OCI-LY7 (cell line): Measurements from ENCODE around the gene SLC25A15. TPM values are rescaled to one million over a fixed set of nuclear protein-coding genes. Genes with fewer than 3 reads are reported as not detected.

Experiments
- BruUV-seq: library from RNA; stranded (reverse); fragments of 400-500 nt; replicated peaks from 2 replicates; lab custom pipeline; 2021; lab: Mats Ljungman, UMichigan
- CTCF ChIA-PET: fragments of 300-600 bp; sonication (Branson Sonifier 250); formaldehyde crosslinking; loops from one replicate; lab custom pipeline; 2022; ENCODE audit warnings: antibody characterized with exemption; ENCODE audit not compliant: unreplicated experiment; lab: Charles Lee
- POLR2A ChIA-PET: fragments of 300-600 bp; sonication (Branson Sonifier 250); formaldehyde crosslinking; loops from one replicate; lab custom pipeline; 2022; ENCODE audit warnings: antibody characterized with exemption; lab: Charles Lee
- DNase-seq: peaks from one replicate; pipeline ENCODE4 v3.0.0-alpha.2; 2015; ENCODE audit warnings: low spot score
- H2AFZ ChIP-seq: fragments of 200-600 bp; sonication (generic), shearing (Covaris generic); 2 replicates; pipeline ENCODE4 v1.6.1; 2014; ENCODE audit warnings: mild to moderate bottlenecking, antibody characterized with exemption, low read length, moderate library complexity
- H3K27ac ChIP-seq: fragments of 200-600 bp; sonication (generic); 2 replicates; pipeline ENCODE4 v1.5.1; 2014; ENCODE audit warnings: mixed run types, low read depth, mild to moderate bottlenecking, moderate library complexity, low read length, inconsistent platforms; ENCODE audit not compliant: poor library complexity, severe bottlenecking
- H3K36me3 ChIP-seq: fragments of 200-600 bp; sonication (generic); 2 replicates; pipeline ENCODE4 v1.6.1; 2014; ENCODE audit warnings: mild to moderate bottlenecking, antibody characterized with exemption, low read length, moderate library complexity, mixed read lengths; ENCODE audit not compliant: insufficient read depth
- H3K4me1 ChIP-seq: fragments of 200-600 bp; sonication (generic); 2 replicates; pipeline ENCODE4 v1.5.1; 2014; ENCODE audit warnings: mild to moderate bottlenecking, low read length; ENCODE audit not compliant: insufficient read depth, poor library complexity, severe bottlenecking
- H3K4me2 ChIP-seq: fragments of 200-600 bp; sonication (generic); 2 replicates; pipeline ENCODE4 v1.6.1; 2014; ENCODE audit warnings: mild to moderate bottlenecking, low read length
- H3K4me3 ChIP-seq: fragments of 200-600 bp; sonication (generic); 2 replicates; pipeline ENCODE4 v1.5.1; 2014; ENCODE audit warnings: mild to moderate bottlenecking, low read depth, low read length; ENCODE audit not compliant: poor library complexity, severe bottlenecking
- H3K79me2 ChIP-seq: fragments of 200-600 bp; sonication (generic); 2 replicates; pipeline ENCODE4 v1.6.1; 2016; ENCODE audit warnings: low read depth, mild to moderate bottlenecking, low read length, moderate library complexity, mixed read lengths; ENCODE audit not compliant: insufficient read depth
- H3K9me2 ChIP-seq: fragments of 200-600 bp; sonication (generic); 2 replicates; pipeline ENCODE4 v1.6.1; 2016; ENCODE audit warnings: mild to moderate bottlenecking, low read length, mixed read lengths; ENCODE audit not compliant: insufficient read depth
- H3K9me3 ChIP-seq: fragments of 200-600 bp; sonication (generic); 2 replicates; pipeline ENCODE4 v1.6.1; 2014; ENCODE audit warnings: mild to moderate bottlenecking, mixed run types, low read length, mixed read lengths
- H4K20me1 ChIP-seq: fragments of 200-600 bp; sonication (generic); 2 replicates; pipeline ENCODE4 v1.6.1; 2014; ENCODE audit warnings: mild to moderate bottlenecking, antibody characterized with exemption, low read length, moderate library complexity, mixed read lengths; ENCODE audit not compliant: insufficient read depth
- CTCF ChIP-seq: fragments of 200-600 bp; sonication (generic); conservative IDR thresholded peaks from 2 replicates; pipeline ENCODE4 v1.5.1; 2014; ENCODE audit warnings: mild to moderate bottlenecking, antibody characterized with exemption, low read length, moderate library complexity, mixed read lengths
- EZH2phosphoT487 ChIP-seq: fragments of 200-600 bp; sonication (generic); IDR thresholded peaks from 2 replicates; pipeline ENCODE4 v1.6.1; 2018; ENCODE audit warnings: low read depth, borderline replicate concordance, mild to moderate bottlenecking, mixed run types, antibody characterized with exemption, low read length, moderate library complexity, mixed read lengths
- intact Hi-C: fragments of 100-400 bp; cut with micrococcal nuclease; formaldehyde crosslinking; loops from one replicate; pipeline ENCODE4 v1.10.0; 2022; ENCODE audit not compliant: unreplicated experiment
- total RNA-seq, 2 experiments: library from RNA; depleted of rRNA in 1 of 2; stranded (reverse); fragments of >200 nt in 1 of 2; shearing (Covaris generic) in 1 of 2; gene quantifications; 2 replicates each; pipeline ENCODE4 v1.2.3, GENCODE V29; 2014 to 2022

The SLC25A15 gene
- total RNA-seq, 2 experiments from 2014 or later: 56.3 to 71.0 TPM

- Histone ChIP-seq H3K9me2 (no peaks in the 10 kb centered on the region), H4K20me1 (no peaks in the 10 kb centered on the region), H3K4me1 (peaks cover 49% of the 10 kb centered on the region), H2AFZ (peak overlapping the region; percentile 79), H3K36me3 (no peaks in the 10 kb centered on the region), H3K4me3 (peak overlapping the region; percentile 48), H3K4me2 (peak overlapping the region; percentile 59), H3K79me2 (no peaks in the 10 kb centered on the region), H3K27ac (peak overlapping the region; percentile 59), H3K9me3 (no peaks in the 10 kb centered on the region)
- ChIA-PET POLR2A (interaction anchor here (0.6 to 2.3 kb wide), 7 partner anchors 23 to 340 kb away, joined by 3 to 7 read pairs (median 3); no protein-coding TSS in a partner anchor), CTCF (interaction anchor here (1.0 to 1.4 kb wide), 5 partner anchors 21 to 108 kb away, joined by 3 to 7 read pairs (median 3); no protein-coding TSS in a partner anchor)
- TF ChIP-seq EZH2phosphoT487 (no peak), CTCF (no peak)
- DNase-seq: peak; percentile 67
- intact Hi-C loops: loop anchor here (1.0 to 10.0 kb wide), 9 partner anchors 38 to 1094 kb away; partner anchors contain the start of gene FOXO1
- BruUV-seq: no TSS peak
Observed at GRCh38 chr13:40776681-40777165, 12.7 kb upstream of the SLC25A15 start.

DNA sequence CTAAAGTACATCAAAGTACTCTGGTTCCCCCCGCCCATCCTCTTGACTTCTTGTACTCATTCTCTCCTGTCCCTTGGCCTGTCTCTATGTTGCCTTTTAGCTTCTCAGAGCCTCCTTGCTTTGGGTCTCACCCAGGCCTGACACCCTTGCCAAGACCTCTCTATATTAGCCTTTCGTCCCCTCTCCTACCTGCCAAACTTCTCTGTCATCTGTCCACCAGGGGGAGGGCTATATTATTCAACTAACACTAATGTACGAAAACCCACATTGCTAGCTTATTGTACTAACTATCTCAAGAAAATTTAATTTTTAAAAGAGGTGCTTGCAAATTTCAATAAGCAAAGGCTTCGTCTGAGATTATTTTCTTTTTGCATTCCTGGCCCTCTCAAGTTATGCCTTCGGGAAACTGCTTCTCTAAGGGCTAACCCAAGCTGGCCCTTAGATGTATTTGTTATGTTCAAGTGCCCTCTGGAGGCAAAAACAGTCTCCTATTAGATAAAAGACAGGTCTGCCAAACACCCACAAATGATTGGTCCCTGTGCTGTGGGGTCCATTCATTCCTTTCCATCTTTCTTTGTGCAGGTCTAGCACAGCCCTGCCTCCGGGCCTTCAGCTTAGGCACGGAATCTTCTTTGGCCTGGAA, 12.1 kb upstream of the SLC25A15 start:
- no peaks in the 10 kb centered on the region for H4K20me1 ChIP-seq
- BruUV-seq: no TSS peak
- peaks cover 51% of the 10 kb centered on the region for H3K4me1 ChIP-seq
- POLR2A ChIA-PET: interaction anchor here (0.6 to 2.3 kb wide), 8 partner anchors 11 to 346 kb away, joined by 3 to 7 read pairs (median 4); no protein-coding TSS in a partner anchor
- no peak for TF ChIP-seq EZH2phosphoT487
- TF ChIP-seq CTCF: peak; percentile 99
- H3K36me3 ChIP-seq: no peaks in the 10 kb centered on the region
- peak overlapping the region; percentile 79 for H2AFZ ChIP-seq
- peak; percentile 86 for DNase-seq
- no peaks in the 10 kb centered on the region for H3K9me3 ChIP-seq
- CTCF ChIA-PET: interaction anchor here (0.6 to 1.5 kb wide), 9 partner anchors 21 to 264 kb away, joined by 3 to 7 read pairs (median 3); no protein-coding TSS in a partner anchor
- peak overlapping the region; percentile 59 for H3K27ac ChIP-seq
- intact Hi-C loops: loop anchor here (1.0 to 10.0 kb wide), 9 partner anchors 37 to 1094 kb away; partner anchors contain the start of gene FOXO1
- H3K4me2 ChIP-seq: peak overlapping the region; percentile 59
- peak overlapping the region; percentile 48 for H3K4me3 ChIP-seq
- H3K9me2 ChIP-seq: no peaks in the 10 kb centered on the region
- no peaks in the 10 kb centered on the region for H3K79me2 ChIP-seq
